VCaP (cell line): ENCODE measurements around the gene SIPA1L3.

Experiments used
- H3K27ac ChIP-seq: fragments of 450-650 bp; 2 replicates; pipeline ENCODE4 v1.5.1; 2017
- TF ChIP-seq, protein P1 (sequence below): fragments of 450-650 bp; conservative IDR thresholded peaks from 2 replicates; pipeline ENCODE4 v1.5.1; 2017; ENCODE audit warnings: mild to moderate bottlenecking, moderate library complexity

Gene SIPA1L3

DNA sequence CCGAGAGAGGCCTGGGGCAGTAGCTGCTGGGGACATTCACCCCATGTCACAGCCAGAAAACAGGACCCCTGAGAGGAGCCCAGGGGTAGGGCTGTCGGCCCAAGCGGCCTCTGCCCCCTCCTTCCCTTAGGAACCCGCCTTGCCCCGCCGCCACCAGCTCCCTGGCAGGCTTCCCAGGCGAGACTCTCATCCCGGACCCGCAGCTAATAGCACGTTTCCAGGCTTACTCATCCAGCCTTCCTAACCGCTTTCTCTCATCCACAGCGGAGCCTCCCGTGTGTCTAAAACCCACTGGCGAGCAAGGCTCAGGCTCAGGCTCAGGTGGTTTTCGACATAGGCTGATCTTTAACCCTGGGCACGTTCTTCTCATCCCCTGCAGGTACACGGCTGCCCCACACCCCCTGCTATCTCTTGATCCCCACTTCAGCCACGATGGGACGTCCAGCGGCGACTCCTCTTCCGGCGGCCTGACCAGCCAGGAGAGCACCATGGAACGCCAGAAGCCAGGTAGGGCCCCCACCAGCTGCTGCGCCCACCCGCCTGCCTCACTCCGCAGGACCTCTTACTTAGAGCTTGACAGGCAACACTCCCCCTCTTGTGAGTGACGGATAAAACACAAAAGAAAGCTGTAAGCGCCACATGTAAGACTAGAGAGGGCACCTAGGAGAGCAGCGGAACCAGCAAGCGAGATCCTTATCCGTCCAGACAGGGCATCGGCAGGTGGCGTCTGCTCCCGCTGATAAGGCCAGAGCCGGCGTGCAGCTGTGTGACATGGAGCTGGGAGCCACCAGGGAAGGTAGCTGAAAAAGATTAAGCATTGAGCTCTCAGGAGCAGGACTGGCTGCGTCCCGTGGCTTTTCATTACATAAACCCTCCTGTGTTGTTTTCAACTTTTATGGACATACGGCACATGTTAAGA lies 245.7 kb downstream of the SIPA1L3 start:
- H3K27ac ChIP-seq, result no peak overlapping the region
- TF ChIP-seq, protein P1, sequence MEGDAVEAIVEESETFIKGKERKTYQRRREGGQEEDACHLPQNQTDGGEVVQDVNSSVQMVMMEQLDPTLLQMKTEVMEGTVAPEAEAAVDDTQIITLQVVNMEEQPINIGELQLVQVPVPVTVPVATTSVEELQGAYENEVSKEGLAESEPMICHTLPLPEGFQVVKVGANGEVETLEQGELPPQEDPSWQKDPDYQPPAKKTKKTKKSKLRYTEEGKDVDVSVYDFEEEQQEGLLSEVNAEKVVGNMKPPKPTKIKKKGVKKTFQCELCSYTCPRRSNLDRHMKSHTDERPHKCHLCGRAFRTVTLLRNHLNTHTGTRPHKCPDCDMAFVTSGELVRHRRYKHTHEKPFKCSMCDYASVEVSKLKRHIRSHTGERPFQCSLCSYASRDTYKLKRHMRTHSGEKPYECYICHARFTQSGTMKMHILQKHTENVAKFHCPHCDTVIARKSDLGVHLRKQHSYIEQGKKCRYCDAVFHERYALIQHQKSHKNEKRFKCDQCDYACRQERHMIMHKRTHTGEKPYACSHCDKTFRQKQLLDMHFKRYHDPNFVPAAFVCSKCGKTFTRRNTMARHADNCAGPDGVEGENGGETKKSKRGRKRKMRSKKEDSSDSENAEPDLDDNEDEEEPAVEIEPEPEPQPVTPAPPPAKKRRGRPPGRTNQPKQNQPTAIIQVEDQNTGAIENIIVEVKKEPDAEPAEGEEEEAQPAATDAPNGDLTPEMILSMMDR, result no peak

DNA sequence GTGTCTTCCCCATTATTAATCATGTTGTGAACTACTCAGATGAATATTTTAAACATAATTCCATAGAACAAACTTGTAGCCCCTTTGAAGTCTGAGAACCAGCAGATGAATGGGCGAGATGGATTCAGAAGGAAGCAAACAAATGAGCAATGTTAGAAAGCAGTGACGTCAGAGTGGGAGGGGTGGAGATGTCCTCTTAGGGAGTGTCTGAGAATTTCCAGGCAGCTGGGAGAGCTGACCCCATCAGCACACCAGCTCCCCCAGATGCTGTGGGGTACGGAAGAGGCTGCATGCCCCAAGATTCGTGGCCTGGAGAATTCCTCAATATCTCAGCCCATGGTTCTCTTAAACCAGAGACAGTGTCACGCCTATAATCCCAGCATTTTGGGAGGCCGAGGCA lies 248.4 kb downstream of the SIPA1L3 start:
- no peak overlapping the region for H3K27ac ChIP-seq
- TF ChIP-seq, protein P1, result no peak

DNA sequence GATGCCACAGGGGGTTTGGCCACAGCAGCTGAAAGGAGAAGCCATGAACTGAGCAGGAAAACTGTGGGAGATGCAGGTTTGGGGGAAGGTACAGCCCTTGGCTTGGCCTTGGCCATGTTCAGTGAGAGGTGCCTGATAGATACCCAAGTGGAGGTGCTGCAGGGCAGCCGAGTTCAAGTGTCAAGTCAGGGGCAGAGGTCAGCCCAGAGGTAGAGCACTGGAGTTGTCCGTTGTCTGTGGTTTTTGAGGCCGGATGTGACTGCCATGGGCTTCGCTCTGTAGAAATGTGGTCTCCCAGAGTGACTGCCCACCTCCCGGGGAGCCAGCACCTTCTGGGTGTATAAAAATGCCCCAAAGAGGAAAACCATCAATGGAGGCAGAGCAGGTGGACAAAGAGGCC lies 251.7 kb downstream of the SIPA1L3 start:
- TF ChIP-seq, protein P1, result no peak

DNA sequence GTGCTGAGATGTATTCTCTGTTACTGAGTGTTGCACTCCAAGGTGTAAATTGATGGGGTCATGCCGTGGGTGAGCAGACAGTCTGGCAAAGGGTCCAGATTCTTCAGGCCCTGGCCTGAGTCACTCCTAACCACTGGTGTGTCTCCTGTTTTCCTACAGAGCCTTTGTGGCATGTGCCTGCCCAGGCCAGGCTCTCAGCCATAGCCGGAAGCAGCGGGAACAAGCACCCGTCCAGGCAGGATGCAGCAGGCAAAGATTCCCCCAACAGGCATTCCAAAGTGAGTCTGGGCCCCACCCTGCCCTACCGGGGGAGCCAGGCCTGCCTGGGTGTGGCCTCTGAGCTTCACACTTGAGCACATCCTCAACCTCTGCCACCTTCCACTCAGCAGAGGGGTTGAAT lies 255.1 kb downstream of the SIPA1L3 start:
- TF ChIP-seq, protein P1, result no peak
- H3K27ac ChIP-seq, result no peak overlapping the region

More for the DNA sequence above, 251.7 kb downstream of the SIPA1L3 start:
- H3K27ac ChIP-seq, result no peak overlapping the region

DNA sequence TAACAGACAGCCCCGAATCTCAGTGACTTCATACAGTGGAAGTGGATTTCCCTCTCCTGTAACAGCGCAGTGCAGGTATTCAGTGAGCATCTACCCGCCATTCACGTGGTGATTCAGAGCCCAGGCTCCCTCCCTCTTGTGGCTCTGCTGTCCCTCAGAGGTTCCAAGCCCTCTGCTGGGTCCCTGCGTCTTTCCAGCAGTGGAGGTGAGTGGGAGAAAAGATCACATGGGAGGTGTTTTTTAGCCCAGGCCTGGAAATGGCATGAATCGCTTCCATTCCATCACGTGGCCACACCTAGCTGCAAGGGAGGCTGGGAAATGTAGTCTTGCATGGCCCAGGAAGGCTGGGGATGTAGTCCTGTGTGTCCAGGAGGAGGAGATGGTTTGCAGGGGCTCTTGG lies 255.6 kb downstream of the SIPA1L3 start:
- H3K27ac ChIP-seq, result no peak overlapping the region
- TF ChIP-seq, protein P1, result no peak

DNA sequence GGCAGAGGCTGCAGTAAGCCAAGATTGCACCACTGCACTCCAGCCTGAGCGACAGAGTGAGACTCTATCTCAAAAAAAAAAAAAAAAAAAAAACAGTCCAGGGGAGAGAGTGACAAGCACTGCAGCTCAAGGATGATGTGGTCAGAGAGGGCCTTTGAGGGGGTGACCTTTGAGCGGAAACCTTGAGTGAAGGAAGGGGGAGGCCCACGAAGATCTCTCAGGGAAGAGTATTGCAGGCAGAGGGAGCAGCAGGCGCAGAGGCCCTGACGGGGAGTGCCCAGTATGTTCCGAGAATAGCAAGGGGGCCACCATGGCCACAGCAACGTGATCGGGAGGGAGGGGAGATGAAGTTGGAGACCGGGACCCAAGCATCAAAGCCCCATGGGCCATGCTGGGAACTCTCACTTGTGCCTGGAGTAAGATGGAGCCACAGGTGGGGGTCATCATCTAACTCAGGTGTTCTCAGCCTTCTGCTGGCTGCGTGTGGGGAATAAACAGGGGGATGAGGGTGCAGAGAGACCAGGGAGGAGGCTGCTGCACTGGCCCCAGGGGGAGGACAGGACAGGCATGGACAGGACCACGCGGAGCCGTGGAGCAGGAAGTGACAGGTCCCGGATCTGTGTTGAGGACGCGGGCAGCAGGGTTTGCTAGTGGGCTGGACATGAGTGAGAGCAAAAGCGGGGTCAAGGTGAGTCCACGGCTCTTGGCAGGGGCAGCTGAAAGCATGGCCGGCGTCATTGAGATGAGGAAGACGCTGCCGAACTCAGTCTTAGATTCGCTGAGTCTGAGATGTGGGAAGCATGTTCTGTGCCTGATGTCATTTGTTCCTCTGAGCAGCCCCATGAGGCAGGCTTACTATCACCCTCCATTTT lies 256.6 kb downstream of the SIPA1L3 start:
- H3K27ac ChIP-seq, result no peak overlapping the region
- TF ChIP-seq, protein P1, result no peak

DNA sequence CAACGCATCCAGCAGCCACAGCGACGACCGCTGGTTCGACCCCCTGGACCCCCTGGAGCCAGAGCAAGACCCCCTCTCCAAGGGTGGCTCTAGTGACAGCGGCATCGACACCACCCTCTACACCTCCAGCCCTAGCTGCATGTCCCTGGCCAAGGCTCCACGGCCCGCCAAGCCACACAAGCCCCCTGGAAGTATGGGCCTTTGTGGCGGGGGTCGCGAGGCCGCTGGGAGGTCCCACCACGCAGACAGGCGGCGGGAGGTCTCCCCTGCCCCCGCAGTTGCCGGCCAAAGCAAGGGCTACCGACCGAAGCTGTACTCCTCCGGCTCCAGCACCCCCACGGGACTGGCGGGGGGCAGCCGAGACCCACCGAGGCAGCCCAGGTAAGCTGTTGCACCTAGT lies 257.5 kb downstream of the SIPA1L3 start:
- TF ChIP-seq, protein P1, result no peak
- H3K27ac ChIP-seq, result no peak overlapping the region
